ENCODE results near the gene COL9A1. TPM values are rescaled to one million over a fixed set of nuclear protein-coding genes. Genes with fewer than 3 reads are reported as not detected.

The COL9A1 gene
- polyA plus RNA-seq, 1 of the 3 experiments (the other 2 are of a cell fraction), result 0.05 TPM

DNA sequence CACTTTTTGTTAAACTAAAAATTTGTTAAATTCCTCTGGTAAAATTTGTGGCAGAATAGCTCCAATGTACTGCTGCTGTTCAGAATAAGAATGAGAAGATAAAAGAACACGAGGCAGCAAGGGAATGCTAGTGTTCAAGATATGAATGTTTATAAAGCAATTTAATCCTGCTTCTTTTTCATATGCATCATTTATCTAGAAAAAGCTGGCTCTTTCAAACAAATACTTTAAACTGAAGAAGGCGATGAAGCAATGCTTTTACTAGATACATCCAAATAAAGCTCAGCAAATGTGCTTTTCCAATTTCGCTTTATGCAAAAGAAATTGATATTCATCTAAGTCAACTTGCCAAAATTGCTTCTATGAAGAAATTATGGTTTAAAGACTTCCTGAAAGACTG lies 66.5 kb downstream of the COL9A1 start:
- H3K4me2 ChIP-seq, result no peak overlapping the region
- 0 out of 2 replicates have a peak, but pooled peaks cover 6% of the 10 kb centered on the region for H3K27me3 ChIP-seq (ENCODE audit: insufficient read depth)
- H2AFZ ChIP-seq (ENCODE audit: low read depth), result no peak overlapping the region
- no peak overlapping the region for H3K4me3 ChIP-seq (ENCODE audit: low read depth in 2 of 2, low read length in 1 of 2)
- no peak for DNase-seq
- TF ChIP-seq FOXM1 (IDR thresholded peaks at IDR 0.05; ENCODE audit: low read depth) (no peak), NFIC (IDR thresholded peaks at IDR 0.05; ENCODE audit: borderline replicate concordance) (no peak), EZH2phosphoT487 (IDR thresholded peaks at IDR 0.05; ENCODE audit: borderline replicate concordance, low read depth) (no peak), TEAD4 (IDR thresholded peaks at IDR 0.05; ENCODE audit: borderline replicate concordance, insufficient read depth) (no peak), NRF1 (IDR thresholded peaks at IDR 0.05; ENCODE audit: low read depth, low read length) (no peak), SIN3A (IDR thresholded peaks at IDR 0.05; ENCODE audit: borderline replicate concordance, low read depth, low read length) (no peak), FOXJ3 (CRISPR knock-in tag; IDR thresholded peaks at IDR 0.05) (no peak)
- TF ChIP-seq, protein P1, sequence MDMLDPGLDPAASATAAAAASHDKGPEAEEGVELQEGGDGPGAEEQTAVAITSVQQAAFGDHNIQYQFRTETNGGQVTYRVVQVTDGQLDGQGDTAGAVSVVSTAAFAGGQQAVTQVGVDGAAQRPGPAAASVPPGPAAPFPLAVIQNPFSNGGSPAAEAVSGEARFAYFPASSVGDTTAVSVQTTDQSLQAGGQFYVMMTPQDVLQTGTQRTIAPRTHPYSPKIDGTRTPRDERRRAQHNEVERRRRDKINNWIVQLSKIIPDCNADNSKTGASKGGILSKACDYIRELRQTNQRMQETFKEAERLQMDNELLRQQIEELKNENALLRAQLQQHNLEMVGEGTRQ (IDR thresholded peaks at IDR 0.05; ENCODE audit: borderline replicate concordance, low read depth, low read length), result no peak
- TF ChIP-seq, protein P2, sequence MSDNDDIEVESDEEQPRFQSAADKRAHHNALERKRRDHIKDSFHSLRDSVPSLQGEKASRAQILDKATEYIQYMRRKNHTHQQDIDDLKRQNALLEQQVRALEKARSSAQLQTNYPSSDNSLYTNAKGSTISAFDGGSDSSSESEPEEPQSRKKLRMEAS (IDR thresholded peaks at IDR 0.05; ENCODE audit: low read depth), result no peak
- no peak overlapping the region for H3K27ac ChIP-seq (ENCODE audit: low read depth in 2 of 2, low read length in 1 of 2)
- ChIA-PET CTCF (interaction anchor here (1.0 to 1.8 kb wide), 2 partner anchors 15 to 74 kb away, joined by 3 to 10 read pairs; no protein-coding TSS in a partner anchor), POLR2A (no interaction called here)
- H4K20me1 ChIP-seq (ENCODE audit: insufficient read depth), result no peaks in the 10 kb centered on the region
- WGBS (ENCODE audit: low lambda C conversion rate), result 53% methylated on average over 3 of the region's 3 CpGs
- H3K4me1 ChIP-seq (ENCODE audit: control insufficient read depth in 1 of 2, insufficient read depth in 2 of 2, low read depth in 1 of 2, low read length in 1 of 2), result no peaks in the 10 kb centered on the region
- no peaks in the 10 kb centered on the region for H3K9me3 ChIP-seq
- no peak overlapping the region for H3K9ac ChIP-seq
- no peaks in the 10 kb centered on the region for H3F3A ChIP-seq (replicated peaks; ENCODE audit: insufficient read depth)
- H3K9me2 ChIP-seq, result no peaks in the 10 kb centered on the region
- H3K79me2 ChIP-seq (ENCODE audit: insufficient read depth), result no peaks in the 10 kb centered on the region
- H3K36me3 ChIP-seq (replicated peaks in 1 of 2; ENCODE audit: control insufficient read depth in 1 of 2, insufficient read depth in 2 of 2, low read length in 1 of 2), result no peaks in the 10 kb centered on the region

- H4K20me1 ChIP-seq (ENCODE audit: insufficient read depth), result no peaks in the 10 kb centered on the region
- no peak overlapping the region for H3K4me2 ChIP-seq
- POLR2A ChIA-PET, result no interaction called here
- H3K27me3 ChIP-seq (ENCODE audit: insufficient read depth), result 0 out of 2 replicates have a peak, but pooled peaks cover 6% of the 10 kb centered on the region
- WGBS (ENCODE audit: low lambda C conversion rate), result 40% methylated on average over 5 of the region's 7 CpGs
- no peak for TF ChIP-seq ELF1 (IDR thresholded peaks at IDR 0.05)
- no peaks in the 10 kb centered on the region for H3K9me3 ChIP-seq
- no peak overlapping the region for H2AFZ ChIP-seq (ENCODE audit: low read depth)
- H3K36me3 ChIP-seq (replicated peaks in 1 of 2; ENCODE audit: control insufficient read depth in 1 of 2, insufficient read depth in 2 of 2, low read length in 1 of 2), result no peaks in the 10 kb centered on the region
- no peaks in the 10 kb centered on the region for H3F3A ChIP-seq (replicated peaks; ENCODE audit: insufficient read depth)
- no peak for DNase-seq
- no peak overlapping the region for H3K27ac ChIP-seq (ENCODE audit: low read depth in 2 of 2, low read length in 1 of 2)
- H3K79me2 ChIP-seq (ENCODE audit: insufficient read depth), result no peaks in the 10 kb centered on the region
- H3K9me2 ChIP-seq, result no peaks in the 10 kb centered on the region
- no peak overlapping the region for H3K4me3 ChIP-seq (ENCODE audit: low read depth in 2 of 2, low read length in 1 of 2)
- CTCF ChIA-PET, result interaction anchor here (0.7 to 1.2 kb wide), 2 partner anchors 12 to 42 kb away, joined by 3 read pairs; no protein-coding TSS in a partner anchor
- no peak overlapping the region for H3K9ac ChIP-seq
- no peaks in the 10 kb centered on the region for H3K4me1 ChIP-seq (ENCODE audit: control insufficient read depth in 1 of 2, insufficient read depth in 2 of 2, low read depth in 1 of 2, low read length in 1 of 2)
These were observed 68.2 kb downstream of the COL9A1 start for GRCh38 chr6:70234561-70235236.
